ENCODE measurements around the gene PLEKHA4.
"Not testable (repeated sequence)": the region's sequence is repeated elsewhere in the genome, so short reads cannot be mapped to it uniquely, and the experiment has no call there.

PLEKHA4 gene

DNA sequence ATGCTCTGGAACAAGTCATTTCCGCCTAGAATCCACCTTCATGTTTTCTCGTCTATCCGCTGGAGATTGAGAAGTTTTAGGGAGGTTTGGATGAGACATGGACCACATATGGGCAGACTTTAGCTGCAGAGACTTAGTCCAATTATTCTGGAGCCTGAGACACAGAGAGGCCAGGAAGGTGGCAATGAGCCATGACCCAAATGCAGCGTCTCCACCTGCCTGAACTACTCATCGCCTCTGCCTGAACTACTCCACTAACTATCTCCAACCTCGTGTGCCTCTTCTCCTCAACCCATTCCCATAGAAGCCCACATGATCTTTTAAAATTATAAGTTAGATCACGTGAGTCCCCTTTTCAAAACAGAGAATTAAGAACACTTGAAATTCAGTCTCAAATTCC lies 5.6 kb downstream of the PLEKHA4 start:
- no peak for DNase-seq (ENCODE audit: low spot score)

DNA sequence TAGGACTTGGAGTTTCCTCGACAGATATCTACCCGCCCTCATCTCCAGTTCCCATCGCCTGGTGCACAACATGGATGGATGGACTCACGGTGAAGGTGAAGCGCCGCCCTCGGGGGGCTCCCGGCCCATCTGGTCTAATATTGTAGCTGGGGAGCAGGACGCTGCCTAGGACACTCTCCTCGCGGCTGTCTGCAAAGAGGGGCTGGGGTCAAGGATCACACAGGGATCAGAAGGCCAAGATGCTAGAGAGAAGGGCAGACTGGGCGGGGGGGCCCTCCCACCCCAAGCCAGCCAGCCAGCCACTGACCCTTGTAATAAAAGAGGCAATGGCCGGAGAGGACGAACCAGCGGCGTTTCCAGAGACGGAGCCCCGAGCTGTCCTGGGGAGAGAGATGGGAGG lies 7.1 kb downstream of the PLEKHA4 start:
- no peak for DNase-seq (ENCODE audit: low spot score)

DNA sequence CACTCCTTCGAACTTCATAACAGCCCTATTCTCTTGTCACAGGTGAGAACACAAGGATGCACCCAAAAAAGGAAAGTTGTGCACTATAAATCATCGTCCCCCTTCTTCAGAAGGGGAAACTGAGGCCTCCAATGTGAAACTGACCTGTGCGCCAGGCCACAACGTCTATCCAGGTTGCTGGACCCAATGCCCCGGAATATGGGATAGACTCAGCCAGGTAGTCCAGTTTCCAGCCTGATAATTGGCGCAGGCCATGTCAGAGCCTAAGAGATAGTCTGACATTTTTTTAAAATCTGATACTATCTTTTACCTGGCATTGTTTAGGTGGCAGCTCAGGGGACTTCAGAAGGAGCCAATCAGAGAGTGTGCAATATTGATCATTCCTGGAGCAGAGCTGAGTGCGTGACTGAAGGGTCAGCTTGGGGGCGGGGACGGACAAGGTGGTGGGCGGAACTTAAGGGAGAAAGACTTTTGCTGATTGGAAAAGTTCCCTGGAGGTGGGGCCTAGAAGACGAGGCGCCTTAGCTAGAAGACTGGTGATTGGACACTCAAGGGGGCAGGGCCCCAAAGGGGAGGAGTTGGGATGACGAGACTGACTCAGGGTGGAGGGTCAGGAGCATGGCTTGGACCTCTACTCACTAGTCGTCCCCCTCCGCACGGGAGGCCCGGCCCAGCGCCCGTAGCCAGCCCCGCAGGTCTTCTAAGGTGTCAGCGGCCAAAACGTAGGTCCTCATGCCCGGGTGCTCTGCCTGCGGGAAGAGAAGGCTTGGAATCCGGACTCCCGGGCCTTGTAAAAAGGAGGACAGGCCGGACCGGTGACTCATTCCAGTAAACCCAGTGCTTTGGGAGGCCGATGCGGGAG lies 8.5 kb downstream of the PLEKHA4 start:
- DNase-seq (ENCODE audit: low spot score) = no peak

GRCh38 chr19:48858984-48859710 lies 9.3 kb downstream of the PLEKHA4 start:
- DNase-seq (ENCODE audit: low spot score) = no peak

GRCh38 chr19:48856921-48857320 lies 11.5 kb downstream of the PLEKHA4 start:
- DNase-seq (ENCODE audit: low spot score) = no peak

GRCh38 chr19:48854103-48854502 lies 14.3 kb downstream of the PLEKHA4 start:
- no peak for DNase-seq (ENCODE audit: low spot score)

- DNase-seq (ENCODE audit: low spot score) = no peak
Measured at GRCh38 chr19:48853483-48853882, 14.9 kb downstream of the PLEKHA4 start.

DNA sequence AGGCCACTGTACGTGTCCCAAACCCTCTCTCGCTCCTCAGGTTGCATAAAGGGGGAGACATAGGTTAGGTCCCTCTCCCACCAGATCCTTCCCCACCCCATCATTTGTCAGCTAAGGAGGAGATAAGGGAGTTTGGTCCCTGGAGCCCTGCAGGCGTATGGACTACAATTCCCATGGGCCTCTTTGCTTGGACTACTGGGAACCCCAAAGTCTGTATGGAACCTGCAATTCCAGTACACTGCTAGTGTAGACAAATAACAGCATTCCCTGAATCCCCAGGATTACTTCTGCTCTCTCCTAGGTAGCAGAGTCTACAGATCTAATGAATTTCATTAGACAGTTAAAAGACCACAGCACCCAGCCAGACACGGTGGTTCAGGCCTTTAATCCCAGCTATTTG lies 16.1 kb downstream of the PLEKHA4 start:
- DNase-seq (ENCODE audit: low spot score) = no peak

DNA sequence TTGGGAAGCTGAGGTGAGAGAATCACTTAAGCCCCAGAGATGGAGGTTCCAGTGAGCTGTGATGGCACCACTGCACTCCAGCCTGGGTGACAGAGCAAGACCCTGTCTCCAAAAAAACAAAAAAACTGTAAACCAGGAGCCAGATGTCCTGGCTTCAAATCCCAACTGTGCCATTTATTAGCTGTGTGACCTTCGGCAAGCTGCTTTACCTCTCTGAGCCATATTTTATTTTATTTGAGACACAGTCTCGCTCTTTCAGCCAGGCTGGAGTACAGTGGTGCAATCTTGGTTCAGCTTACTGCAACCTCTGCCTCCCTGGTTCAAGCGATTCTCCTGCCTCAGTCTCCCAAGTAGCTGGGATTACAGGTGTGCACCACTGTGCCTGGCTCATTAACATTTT lies 21.8 kb downstream of the PLEKHA4 start:
- not testable (repeated sequence) for DNase-seq (ENCODE audit: low spot score)

DNA sequence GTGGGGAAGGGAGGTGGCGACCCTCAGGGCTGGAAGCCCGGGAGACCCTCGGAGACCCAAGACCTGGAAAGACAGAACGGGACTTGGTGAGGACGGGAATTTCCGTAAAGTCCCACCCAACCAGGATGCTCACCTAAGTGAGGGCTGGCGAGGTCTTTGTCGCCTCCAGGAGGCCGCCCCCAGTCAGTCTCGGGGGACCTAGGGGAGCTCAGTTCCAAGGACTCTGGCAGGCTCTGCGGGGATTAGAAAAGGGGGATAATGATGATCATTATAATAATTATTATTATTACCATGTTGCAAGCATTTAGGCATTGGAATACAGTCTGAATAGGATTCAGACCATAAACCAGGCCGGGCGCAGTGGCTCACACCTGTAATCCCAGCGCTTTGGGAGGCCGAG lies 23.0 kb downstream of the PLEKHA4 start:
- DNase-seq (ENCODE audit: low spot score) = no peak

GRCh38 chr19:48844472-48844871 lies 23.9 kb downstream of the PLEKHA4 start:
- peak; percentile 24 for DNase-seq (ENCODE audit: low spot score)

- DNase-seq (ENCODE audit: low spot score) = peak; percentile 55
Measured at GRCh38 chr19:48842789-48843162, 25.6 kb downstream of the PLEKHA4 start.

- no peak for DNase-seq (ENCODE audit: low spot score)
Measured at GRCh38 chr19:48841571-48841970, 26.8 kb downstream of the PLEKHA4 start.

DNA sequence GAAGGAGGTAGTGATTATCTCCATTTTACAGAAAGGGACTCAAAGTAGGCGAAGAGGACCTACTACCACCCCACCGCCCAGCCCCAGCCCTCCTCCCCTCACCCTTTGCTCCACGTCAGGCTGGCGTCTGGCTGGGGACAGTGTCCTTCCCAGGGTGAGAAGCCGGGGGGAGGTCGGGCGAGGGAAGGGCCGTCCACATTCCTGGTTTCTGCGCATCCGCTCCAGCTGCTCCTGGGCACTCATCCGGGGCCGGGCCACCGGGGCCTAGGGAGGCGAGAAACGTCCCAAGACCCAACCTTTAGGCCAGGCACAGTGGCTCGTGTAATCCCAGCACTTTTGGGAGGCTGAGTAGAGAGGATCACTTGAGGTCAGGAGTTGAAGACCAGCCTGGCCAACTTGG lies 27.4 kb downstream of the PLEKHA4 start:
- no peak for DNase-seq (ENCODE audit: low spot score)

- DNase-seq (ENCODE audit: low spot score) = no peak
Measured at GRCh38 chr19:48837687-48838086, 30.7 kb downstream of the PLEKHA4 start.

DNA sequence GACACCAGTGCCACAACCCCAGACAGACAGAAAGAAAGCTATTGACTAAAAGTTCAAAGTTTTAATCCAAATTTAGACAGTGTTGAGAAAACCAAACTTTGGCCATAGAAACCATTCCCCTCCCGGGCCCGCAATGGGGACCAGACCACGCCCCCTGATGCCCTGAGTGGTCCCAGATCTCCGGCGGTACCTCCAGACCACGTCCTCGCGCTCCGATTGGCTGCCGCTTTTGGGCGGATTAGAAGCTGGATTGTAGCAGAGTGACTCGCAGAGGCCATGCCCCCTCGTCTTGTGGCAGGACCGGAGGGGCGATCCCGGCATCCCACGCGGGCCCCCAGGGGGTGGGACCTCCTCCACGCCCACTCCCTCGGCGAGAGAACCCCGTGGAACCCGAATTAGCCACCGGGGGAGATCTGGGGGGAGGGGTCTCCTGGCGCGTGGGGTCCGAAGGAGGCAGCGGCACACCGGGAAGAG lies 31.3 kb downstream of the PLEKHA4 start:
- DNase-seq (ENCODE audit: low spot score) = peak; percentile 76

DNA sequence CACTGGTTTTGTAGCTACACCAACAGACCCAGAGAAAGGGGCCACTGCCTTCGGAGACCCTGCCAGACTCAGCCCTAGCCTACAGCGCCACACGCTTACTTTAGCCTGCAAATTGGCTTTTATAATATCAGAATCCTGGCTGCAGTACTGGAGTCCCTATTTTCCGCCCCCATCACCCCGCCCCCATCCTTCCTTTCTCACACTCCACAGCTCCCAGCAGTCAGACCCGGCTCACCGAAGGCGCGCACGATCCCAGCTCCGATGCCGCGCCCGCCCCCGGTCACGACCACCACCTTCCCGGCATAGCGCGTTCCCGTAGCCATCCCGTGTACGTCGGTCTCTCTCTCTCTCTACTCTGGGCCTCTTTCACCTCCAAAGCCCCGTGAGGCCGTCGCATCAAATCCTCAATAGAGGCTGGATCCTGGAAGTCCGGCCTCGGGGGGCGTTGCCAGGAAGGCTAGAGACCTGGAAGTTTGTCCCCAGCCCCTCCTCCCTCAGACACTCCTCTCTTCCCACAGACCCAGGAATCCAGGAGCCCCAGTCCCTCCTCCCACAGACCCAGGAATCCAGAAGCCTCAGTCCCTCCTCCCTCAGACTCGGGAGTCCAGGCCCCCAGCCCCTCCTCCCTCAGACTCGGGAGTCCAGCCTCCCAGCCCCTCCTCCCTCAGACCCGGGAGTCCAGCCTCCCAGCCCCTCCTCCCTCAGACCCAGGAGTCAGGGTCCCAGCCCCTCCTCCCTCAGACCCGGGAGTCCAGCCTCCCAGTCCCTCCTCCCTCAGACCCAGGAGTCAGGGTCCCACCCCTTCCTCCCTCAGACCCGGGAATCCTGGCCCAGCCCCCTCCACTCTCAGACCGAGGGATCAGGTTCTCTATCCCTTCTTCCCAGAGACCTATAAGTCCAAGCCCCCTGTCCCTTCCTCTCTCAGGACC lies 32.1 kb downstream of the PLEKHA4 start, which contains the start of gene HSD17B14:
Gene HSD17B14, minus strand, starts transcription at position 403 of the 929 bp plus-strand sequence. Its CDS starts 80 bp downstream, at position 323.
- DNase-seq (ENCODE audit: low spot score) = no peak

DNA sequence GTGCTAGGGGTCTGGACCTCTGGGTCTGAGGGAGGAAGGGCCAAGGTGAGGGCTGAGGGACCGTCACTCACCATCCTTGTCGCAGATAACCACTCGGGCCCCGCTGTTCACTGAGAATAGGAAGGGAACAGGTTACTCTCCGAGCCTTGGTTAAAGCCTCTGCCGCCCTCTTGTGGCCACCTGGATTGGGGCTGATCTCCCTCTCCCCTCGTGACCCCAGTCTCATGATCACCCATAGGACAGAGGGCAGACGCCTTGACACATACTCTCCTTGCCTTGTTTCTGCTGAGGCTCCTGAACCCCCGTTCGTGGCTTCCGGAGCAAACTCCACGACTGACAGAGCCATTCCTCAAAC lies 32.7 kb downstream of the PLEKHA4 start:
- peak; percentile 88 for DNase-seq (ENCODE audit: low spot score)

DNA sequence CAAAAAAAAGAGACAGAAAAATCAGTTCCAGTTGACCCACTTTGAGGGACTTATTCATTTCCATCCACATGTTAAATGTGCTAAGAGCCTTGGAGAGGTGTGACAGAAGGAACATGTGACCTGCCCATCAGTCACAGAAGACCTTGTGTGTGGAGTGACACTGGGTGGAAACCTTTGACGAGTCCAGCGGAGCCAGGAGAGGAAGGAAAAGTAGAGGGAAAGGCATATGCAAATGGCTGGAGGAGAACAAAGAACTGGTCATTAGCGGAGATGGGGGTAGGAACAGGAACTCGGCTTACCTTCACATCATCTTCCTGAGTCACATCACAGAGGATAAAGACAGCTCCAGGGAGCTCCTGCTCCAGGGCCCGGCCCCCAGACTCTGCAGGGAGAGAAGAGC lies 34.4 kb downstream of the PLEKHA4 start:
- no peak for DNase-seq (ENCODE audit: low spot score)

DNA sequence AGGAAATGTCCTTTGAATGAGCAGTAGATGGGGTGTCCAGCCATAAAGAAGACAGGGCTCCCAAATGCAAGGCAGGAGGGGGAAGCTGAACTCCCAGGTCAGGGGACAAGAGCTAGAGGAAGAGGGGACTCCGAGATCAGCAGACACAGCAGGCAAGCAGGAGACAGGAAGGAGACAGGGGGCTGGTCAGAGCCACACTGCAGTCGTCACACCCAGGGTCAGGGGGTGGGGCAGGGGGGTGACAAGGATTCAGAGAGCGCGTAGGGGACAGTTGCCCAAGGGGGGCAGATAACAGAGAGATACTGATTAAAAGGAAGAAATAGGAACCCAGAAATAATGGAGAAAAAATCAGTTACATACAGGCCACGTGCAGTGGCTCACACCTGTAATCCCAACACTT lies 35.4 kb downstream of the PLEKHA4 start:
- no peak for DNase-seq (ENCODE audit: low spot score)

DNA sequence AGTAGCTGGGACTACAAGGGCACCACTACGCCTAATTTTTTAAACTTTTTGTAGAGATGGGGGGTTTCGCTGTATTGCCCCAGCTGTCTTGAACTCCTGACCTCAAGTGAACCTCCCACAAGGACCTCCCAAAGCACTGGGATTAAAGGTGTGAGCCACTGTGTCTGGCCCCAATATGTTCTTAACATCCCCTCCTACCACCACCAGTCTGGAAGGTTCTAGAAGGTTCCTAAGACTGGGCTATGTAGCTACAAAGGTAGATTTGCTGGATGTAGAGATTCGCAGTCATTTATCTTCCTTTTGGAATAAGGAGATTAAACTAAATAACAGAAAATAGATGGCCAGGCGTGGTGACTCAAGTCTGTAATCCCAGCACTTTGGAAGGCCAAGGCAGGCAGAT lies 37.5 kb downstream of the PLEKHA4 start:
- DNase-seq (ENCODE audit: low spot score) = no peak

DNA sequence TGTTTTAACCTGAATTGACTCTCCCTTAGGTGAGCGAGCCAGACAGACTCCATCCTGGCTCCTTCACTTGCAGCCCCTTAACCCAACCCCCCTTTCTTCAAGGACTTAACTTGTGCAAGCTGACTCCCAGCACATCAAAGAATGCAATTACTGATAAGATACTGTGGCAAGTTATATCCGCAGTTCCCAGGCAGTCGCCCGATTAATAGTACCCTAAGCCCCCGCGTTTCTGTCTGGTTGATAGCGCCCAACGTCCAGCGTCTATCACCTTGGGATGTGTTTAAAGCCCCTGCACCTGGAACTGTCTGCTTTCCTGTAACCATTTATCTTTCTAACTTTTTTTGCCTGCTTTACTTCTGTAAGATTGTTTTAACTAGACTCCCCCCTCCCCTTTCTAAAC lies 38.3 kb downstream of the PLEKHA4 start:
- no peak for DNase-seq (ENCODE audit: low spot score)

All from kidney capillary endothelial cell (primary cell).